K562 (cell line): ENCODE results near the gene LETM1. TPM values are rescaled to one million over a fixed set of nuclear protein-coding genes. Genes with fewer than 3 reads are reported as not detected.

ENCODE experiments used
- HDAC1 ChIP-seq, 2 experiments: fragments of 450-650 bp; IDR thresholded peaks; 2 replicates each; pipeline ENCODE4 v1.6.1; 2016 to 2017; ENCODE audit warnings: inconsistent platforms in 1 of 2, mild to moderate bottlenecking in 1 of 2, moderate library complexity in 1 of 2
- NFIX ChIP-seq: fragments of 250-450 bp; sonication (Bioruptor Pico); IDR thresholded peaks from 2 replicates; pipeline ENCODE4 v1.4.0; 2020; ENCODE audit warnings: low read depth, mild to moderate bottlenecking, moderate library complexity
- POLR2A ChIP-seq: fragments of 450-650 bp; conservative IDR thresholded peaks from 2 replicates; pipeline ENCODE4 v1.6.1; 2016
- POLR2AphosphoS2 ChIP-seq: IDR thresholded peaks from 2 replicates; pipeline ENCODE4 v1.6.1; 2012; ENCODE audit warnings: low read length, improper control_type of control experiment
- POLR3A ChIP-seq: IDR thresholded peaks from 2 replicates; pipeline ENCODE4 v1.6.1; 2011; ENCODE audit warnings: borderline replicate concordance, mild to moderate bottlenecking, moderate library complexity; ENCODE audit not compliant: insufficient read length, insufficient read depth; ENCODE audit errors: extremely low read depth
- PYGO2 ChIP-seq: fragments of 450-650 bp; IDR thresholded peaks from 2 replicates; pipeline ENCODE4 v1.6.1; 2016; ENCODE audit warnings: mild to moderate bottlenecking, missing genetic modification characterization, moderate library complexity, missing compliant biosample characterization
- SAFB2 ChIP-seq: fragments of 200-400 bp; formaldehyde crosslinking; IDR thresholded peaks from 2 replicates; pipeline ENCODE4 v1.6.1; 2018; ENCODE audit warnings: borderline replicate concordance, low read length, low read depth, moderate library complexity; ENCODE audit not compliant: severe bottlenecking
- SMAD3 ChIP-seq: fragments of 450-650 bp; formaldehyde crosslinking; conservative IDR thresholded peaks from 2 replicates; pipeline ENCODE4 v1.4.0; 2020; ENCODE audit warnings: mild to moderate bottlenecking
- SREBF1 ChIP-seq: fragments of 150-350 bp; IDR thresholded peaks from 2 replicates; pipeline ENCODE4 v1.6.1; 2014; ENCODE audit warnings: antibody characterized with exemption, low read depth, low read length, borderline replicate concordance
- SUPT5H ChIP-seq: fragments of 450-650 bp; IDR thresholded peaks from 2 replicates; pipeline ENCODE4 v1.6.1; 2016
- TAF7 ChIP-seq: fragments of 450-650 bp; IDR thresholded peaks from 2 replicates; pipeline ENCODE4 v1.6.1; 2016; ENCODE audit warnings: missing genetic modification characterization, missing compliant biosample characterization
- ZC3H8 ChIP-seq: fragments of 450-650 bp; IDR thresholded peaks from 2 replicates; pipeline ENCODE4 v1.6.1; 2017
- ZEB2 ChIP-seq: fragments of 450-650 bp; IDR thresholded peaks from 2 replicates; pipeline ENCODE4 v1.6.1; 2016
- ZFP30 ChIP-seq: fragments of 250-450 bp; sonication (Bioruptor Pico); IDR thresholded peaks from 2 replicates; pipeline ENCODE4 v1.8.0; 2022; ENCODE audit warnings: moderate library complexity, mild to moderate bottlenecking, inconsistent platforms, borderline replicate concordance
- ZFP36 ChIP-seq: fragments of 150-350 bp; IDR thresholded peaks from 2 replicates; pipeline ENCODE4 v1.6.1; 2018; ENCODE audit warnings: low read length, low read depth; ENCODE audit not compliant: partially characterized antibody
- ZFP91 ChIP-seq: sonication (generic); formaldehyde crosslinking; IDR thresholded peaks from 2 replicates; pipeline ENCODE4 v1.8.0; 2022; ENCODE audit warnings: mild to moderate bottlenecking, missing genetic modification reagents
- ZNF165 ChIP-seq: fragments of 250-450 bp; sonication (Bioruptor Pico); IDR thresholded peaks from 2 replicates; pipeline ENCODE4 v1.4.0; 2020; ENCODE audit warnings: borderline replicate concordance
- ZNF263 ChIP-seq: sonication (generic); formaldehyde crosslinking; IDR thresholded peaks from 2 replicates; pipeline ENCODE4 v1.8.0; 2022; ENCODE audit warnings: mild to moderate bottlenecking, missing genetic modification reagents, borderline replicate concordance
- ZNF277 ChIP-seq: fragments of 250-450 bp; sonication (Bioruptor Pico); IDR thresholded peaks from 2 replicates; pipeline ENCODE4 v1.8.0; 2022; ENCODE audit warnings: inconsistent platforms, mild to moderate bottlenecking, moderate library complexity, borderline replicate concordance
- ZNF280A ChIP-seq: fragments of 450-650 bp; IDR thresholded peaks from 2 replicates; pipeline ENCODE4 v1.6.1; 2018; ENCODE audit warnings: mild to moderate bottlenecking, low read depth; ENCODE audit not compliant: partially characterized antibody
- ZNF655 ChIP-seq: fragments of 250-450 bp; sonication (Bioruptor Pico); IDR thresholded peaks from 2 replicates; pipeline ENCODE4 v1.5.0; 2021
- polyA plus RNA-seq, 8 experiments: library from polyadenylated mRNA; depleted of rRNA in 4 of 8; stranded (reverse) in 5 of 8; unstranded in 3 of 8; fragments of >200 nt; fragmentation: Nextera tagmentation in 2 of 8; fragmentation: Illumina TruSeq in 1 of 8; extraction: Ambion mirVana in 2 of 8; extraction: Trizol in 1 of 8; gene quantifications; 2 replicates each; pipeline versions ENCODE4 v1.2.1 to v1.2.3, GENCODE V29; 2011 to 2014; ENCODE audit warnings: inconsistent platforms in 1 of 8, missing spikeins in 1 of 8
- total RNA-seq, 7 experiments: library from RNA; depleted of rRNA in 6 of 7; stranded (reverse); fragments of >200 nt in 6 of 7; fragmentation: Illumina TruSeq in 2 of 7; extraction: Trizol in 2 of 7; gene quantifications; 2 replicates each; pipeline versions ENCODE4 v1.2.1 to v1.2.3, GENCODE V29; 2011 to 2021; ENCODE audit warnings: low replicate concordance in 1 of 7

LETM1 gene
- total and polyA plus RNA-seq, 9 of the 15 experiments (the other 6 are each of a cell fraction or from before 2014, with no cell fraction given): 3.9 to 109 (median 35.0) TPM

- TF ChIP-seq ZNF655 (CRISPR knock-in tag) (no peak), ZFP30 (CRISPR knock-in tag) (no peak), ZFP91 (CRISPR knock-in tag) (no peak), SUPT5H (peak; percentile 68), ZNF263 (peak; percentile 95), POLR3A (no peak), ZEB2 (no peak), SREBF1 (no peak), SAFB2 (no peak), HDAC1 (IDR thresholded peaks at IDR 0.05) (peak in 1 of 2 experiments; percentile 56; a peak in 1 of 4 replicates), POLR2AphosphoS2 (peak; percentile 19; the same call in 1 of the 2 replicates), ZFP36 (peak; percentile 99), TAF7 (tag) (no peak), ZC3H8 (no peak), POLR2A (peak; percentile 62), PYGO2 (no peak), ZNF280A (no peak), ZNF277 (no peak), ZNF165 (CRISPR knock-in tag) (no peak), NFIX (no peak), SMAD3 (no peak)
Measured at GRCh38 chr4:1808851-1809753, 46.9 kb downstream of the LETM1 start (continued).
